Measurements from ENCODE around the gene PHTF2.

- TF ChIP-seq POLR2AphosphoS5 (IDR thresholded peaks at IDR 0.05) = no peak
- TF ChIP-seq POLR2A (IDR thresholded peaks at IDR 0.05) = no peak
- no peak for TF ChIP-seq CTCF (IDR thresholded peaks at IDR 0.05)
Observed at GRCh38 chr7:77782383-77782782, 16.2 kb upstream of the PHTF2 start.

Data from transverse colon (tissue), 4 donors.